Activated naive CD4-positive, alpha-beta T cell treated with Interleukin-2 at 50 U/mL for 16 hours (primary cell): Measurements from ENCODE around the gene GTF3C4.
"Not testable (repeated sequence)": the region's sequence is repeated elsewhere in the genome, so short reads cannot be mapped to it uniquely, and the experiment has no call there.

Source experiments
- DNase-seq: peaks from one replicate; pipeline ENCODE4 v3.0.0-alpha.2; 2020

Gene GTF3C4

GRCh38 chr9:132708239-132708638, 38.0 kb downstream of the GTF3C4 start:
- DNase-seq: no peak

- no peak for DNase-seq
Measured at GRCh38 chr9:132708769-132709430, 38.6 kb downstream of the GTF3C4 start.

- no peak for DNase-seq
Measured at GRCh38 chr9:132710333-132710732, 40.1 kb downstream of the GTF3C4 start.

- not testable (repeated sequence) for DNase-seq
Measured at GRCh38 chr9:132711152-132711551, 40.9 kb downstream of the GTF3C4 start.

GRCh38 chr9:132711846-132712245, 41.6 kb downstream of the GTF3C4 start:
- DNase-seq: no peak

GRCh38 chr9:132712753-132713152, 42.5 kb downstream of the GTF3C4 start:
- DNase-seq: no peak

GRCh38 chr9:132716007-132716406, 45.7 kb downstream of the GTF3C4 start:
- no peak for DNase-seq

- no peak for DNase-seq
Measured at GRCh38 chr9:132717326-132717945, 47.2 kb downstream of the GTF3C4 start.

GRCh38 chr9:132718381-132718928, 48.2 kb downstream of the GTF3C4 start:
- DNase-seq: not testable (repeated sequence)

- DNase-seq: no peak
Measured at GRCh38 chr9:132721661-132722060, 51.4 kb downstream of the GTF3C4 start.

GRCh38 chr9:132722564-132723065, 52.4 kb downstream of the GTF3C4 start:
- DNase-seq: no peak

- no peak for DNase-seq
Measured at GRCh38 chr9:132723809-132724208, 53.5 kb downstream of the GTF3C4 start.

- no peak for DNase-seq
Measured at GRCh38 chr9:132725306-132725705, 55.0 kb downstream of the GTF3C4 start.

GRCh38 chr9:132726576-132727130, 56.4 kb downstream of the GTF3C4 start:
- DNase-seq: no peak

GRCh38 chr9:132728071-132728470, 57.8 kb downstream of the GTF3C4 start:
- no peak for DNase-seq

- no peak for DNase-seq
Measured at GRCh38 chr9:132728497-132728896, 58.2 kb downstream of the GTF3C4 start.

GRCh38 chr9:132729235-132729890, 59.1 kb downstream of the GTF3C4 start:
- no peak for DNase-seq

- DNase-seq: no peak
Measured at GRCh38 chr9:132730054-132731033, 60.1 kb downstream of the GTF3C4 start.

GRCh38 chr9:132731230-132731629, 61.0 kb downstream of the GTF3C4 start:
- DNase-seq: no peak

- DNase-seq: no peak
Measured at GRCh38 chr9:132732326-132733259, 62.3 kb downstream of the GTF3C4 start.

- DNase-seq: no peak
Measured at GRCh38 chr9:132733260-132733815, 63.1 kb downstream of the GTF3C4 start.
